NCI-H2107 treated with DMSO at 0.1 percent for 48 hours (cell line): ENCODE measurements around the gene ZNF841.
A peak's percentile ranks its signal among the peaks of the same experiment; 100 is the strongest.
"Not testable (repeated sequence)": the region's sequence is repeated elsewhere in the genome, so short reads cannot be mapped to it uniquely, and the experiment has no call there.

Experiments
- DNase-seq: peaks from one replicate; lab custom pipeline; 2025; ENCODE audit not compliant: unreplicated experiment; lab: John Stamatoyannopoulos, UW

The ZNF841 gene

GRCh38 chr19:52095172-52096014 is at the start of gene ZNF841:
TSS of gene ZNF841 (minus strand) at chr19:52095765. CDS start at chr19:52084801, 10,964 bp downstream.
- DNase-seq = peak; percentile 38

- no peak for DNase-seq
Measured at GRCh38 chr19:52142001-52142595, 46.5 kb upstream of the ZNF841 start.

GRCh38 chr19:52141203-52141602 is 45.6 kb upstream of the ZNF841 start:
- no peak for DNase-seq

- no peak for DNase-seq
Measured at GRCh38 chr19:52140032-52140710, 44.6 kb upstream of the ZNF841 start.

- DNase-seq = peak; percentile 84
Measured at GRCh38 chr19:52139252-52140031, 43.9 kb upstream of the ZNF841 start, which contains the start of gene ZNF616. TSS of gene ZNF616 (minus strand) at chr19:52139938. CDS start at chr19:52130512, 9,426 bp downstream.

- no peak for DNase-seq
Measured at GRCh38 chr19:52138983-52139251, 43.4 kb upstream of the ZNF841 start.

- peak; percentile 49 for DNase-seq
Measured at GRCh38 chr19:52138278-52138982, 42.9 kb upstream of the ZNF841 start.

GRCh38 chr19:52120286-52120685 is 24.7 kb upstream of the ZNF841 start:
- no peak for DNase-seq

- no peak for DNase-seq
Measured at GRCh38 chr19:52115526-52116053, 20.0 kb upstream of the ZNF841 start.

GRCh38 chr19:52114691-52115090 is 19.1 kb upstream of the ZNF841 start:
- DNase-seq = no peak

- no peak for DNase-seq
Measured at GRCh38 chr19:52112624-52113023, 17.1 kb upstream of the ZNF841 start.

GRCh38 chr19:52110780-52111179 is 15.2 kb upstream of the ZNF841 start:
- DNase-seq = no peak

- no peak for DNase-seq
Measured at GRCh38 chr19:52102782-52103181, 7.2 kb upstream of the ZNF841 start.

- DNase-seq = no peak
Measured at GRCh38 chr19:52101866-52102562, 6.4 kb upstream of the ZNF841 start.

GRCh38 chr19:52099497-52100138 is 4.1 kb upstream of the ZNF841 start:
- DNase-seq = no peak

GRCh38 chr19:52096416-52096815 is 851 bp upstream of the ZNF841 start:
- not testable (repeated sequence) for DNase-seq

GRCh38 chr19:52094526-52095130 is 937 bp downstream of the ZNF841 start:
- DNase-seq = no peak

GRCh38 chr19:52086481-52086880 is 9.1 kb downstream of the ZNF841 start:
- DNase-seq = no peak

GRCh38 chr19:52070496-52070895 is 25.1 kb downstream of the ZNF841 start:
- no peak for DNase-seq
